GM23248 (cell line): ENCODE data around the gene ANKH. TPM values are rescaled to one million over a fixed set of nuclear protein-coding genes. Genes with fewer than 3 reads are reported as not detected.

Source experiments
- DNase-seq: peaks from one replicate; pipeline ENCODE4 v3.0.0-alpha.2; 2015
- H2AFZ ChIP-seq: fragments of 200-600 bp; sonication (generic); 2 replicates; pipeline ENCODE4 v1.6.1; 2016; ENCODE audit warnings: antibody characterized with exemption
- H3F3A ChIP-seq: fragments of 200-600 bp; sonication (generic); 2 replicates; pipeline ENCODE4 v1.6.1; 2016; ENCODE audit warnings: mild to moderate bottlenecking, antibody characterized with exemption, mixed run types; ENCODE audit not compliant: insufficient read depth
- H3K27ac ChIP-seq: fragments of 200-600 bp; sonication (generic); 2 replicates; pipeline ENCODE4 v1.5.1; 2016; ENCODE audit warnings: mild to moderate bottlenecking
- H3K27me3 ChIP-seq: fragments of 200-600 bp; sonication (generic); replicated peaks from 2 replicates; pipeline ENCODE4 v1.6.1; 2016; ENCODE audit warnings: mild to moderate bottlenecking; ENCODE audit not compliant: insufficient read depth
- H3K36me3 ChIP-seq: fragments of 200-600 bp; sonication (generic); 2 replicates; pipeline ENCODE4 v1.6.1; 2016; ENCODE audit warnings: low read depth, mild to moderate bottlenecking
- H3K4me1 ChIP-seq: fragments of 200-600 bp; sonication (generic); 2 replicates; pipeline ENCODE4 v1.6.1; 2016; ENCODE audit warnings: mild to moderate bottlenecking; ENCODE audit not compliant: insufficient read depth
- H3K4me2 ChIP-seq: fragments of 200-600 bp; sonication (generic); one replicate; pipeline ENCODE4 v1.6.1; 2016; ENCODE audit warnings: mild to moderate bottlenecking; ENCODE audit not compliant: unreplicated experiment
- H3K4me3 ChIP-seq: fragments of 200-600 bp; sonication (generic); 2 replicates; pipeline ENCODE4 v1.5.1; 2016; ENCODE audit warnings: mild to moderate bottlenecking
- H3K79me2 ChIP-seq: fragments of 200-600 bp; sonication (generic); 2 replicates; pipeline ENCODE4 v1.6.1; 2016; ENCODE audit warnings: mild to moderate bottlenecking; ENCODE audit not compliant: insufficient read depth
- H3K9ac ChIP-seq: fragments of 200-600 bp; sonication (generic); 2 replicates; pipeline ENCODE4 v1.6.1; 2016; ENCODE audit warnings: mild to moderate bottlenecking
- H3K9me2 ChIP-seq: fragments of 200-600 bp; sonication (generic); 2 replicates; pipeline ENCODE4 v1.6.1; 2016; ENCODE audit warnings: mixed run types, mild to moderate bottlenecking, moderate library complexity; ENCODE audit not compliant: insufficient read depth
- H3K9me3 ChIP-seq: fragments of 200-600 bp; sonication (generic); one replicate; pipeline ENCODE4 v1.6.1; 2017; ENCODE audit warnings: low read depth
- H4K20me1 ChIP-seq: fragments of 200-600 bp; sonication (generic); 2 replicates; pipeline ENCODE4 v1.6.0; 2016; ENCODE audit not compliant: insufficient read depth
- EZH2 ChIP-seq: fragments of 200-600 bp; sonication (generic); IDR thresholded peaks from 2 replicates; pipeline ENCODE4 v1.6.1; 2018; ENCODE audit warnings: antibody characterized with exemption, mild to moderate bottlenecking; ENCODE audit not compliant: insufficient read depth, poor library complexity, severe bottlenecking
- EZH2phosphoT487 ChIP-seq: fragments of 200-600 bp; sonication (generic); IDR thresholded peaks from 2 replicates; pipeline ENCODE4 v1.6.1; 2018; ENCODE audit warnings: antibody characterized with exemption, moderate library complexity, mild to moderate bottlenecking, low read depth; ENCODE audit not compliant: insufficient read depth
- WGBS, 2 experiments: methylation state at CpG; one replicate each; pipeline ENCODE4 v1.1.6; 2015 to 2017; ENCODE audit warnings: low lambda C conversion rate in 2 of 2, low coverage in 1 of 2; ENCODE audit errors: missing lambda C conversion rate in 2 of 2; 5-methylcytosine and 5-hydroxymethylcytosine counted together
- in situ Hi-C: fragments of 300-500 bp; cut with MboI; formaldehyde crosslinking; loops from 2 replicates; pipeline ENCODE4 v1.15.0; 2020
- polyA plus RNA-seq: library from polyadenylated mRNA; unstranded; fragments of >200 nt; fragmentation: Nextera tagmentation; extraction: Ambion mirVana; gene quantifications from 2 replicates; pipeline ENCODE4 v1.2.1, GENCODE V29; 2016
- total RNA-seq: library from RNA; depleted of rRNA; stranded (reverse); fragments of >200 nt; shearing (Covaris generic); gene quantifications from 2 replicates; pipeline ENCODE4 v1.2.3, GENCODE V29; 2014

Gene ANKH
- total and polyA plus RNA-seq, 2 experiments from 2014 or later = 45.9 to 47.6 TPM

DNA sequence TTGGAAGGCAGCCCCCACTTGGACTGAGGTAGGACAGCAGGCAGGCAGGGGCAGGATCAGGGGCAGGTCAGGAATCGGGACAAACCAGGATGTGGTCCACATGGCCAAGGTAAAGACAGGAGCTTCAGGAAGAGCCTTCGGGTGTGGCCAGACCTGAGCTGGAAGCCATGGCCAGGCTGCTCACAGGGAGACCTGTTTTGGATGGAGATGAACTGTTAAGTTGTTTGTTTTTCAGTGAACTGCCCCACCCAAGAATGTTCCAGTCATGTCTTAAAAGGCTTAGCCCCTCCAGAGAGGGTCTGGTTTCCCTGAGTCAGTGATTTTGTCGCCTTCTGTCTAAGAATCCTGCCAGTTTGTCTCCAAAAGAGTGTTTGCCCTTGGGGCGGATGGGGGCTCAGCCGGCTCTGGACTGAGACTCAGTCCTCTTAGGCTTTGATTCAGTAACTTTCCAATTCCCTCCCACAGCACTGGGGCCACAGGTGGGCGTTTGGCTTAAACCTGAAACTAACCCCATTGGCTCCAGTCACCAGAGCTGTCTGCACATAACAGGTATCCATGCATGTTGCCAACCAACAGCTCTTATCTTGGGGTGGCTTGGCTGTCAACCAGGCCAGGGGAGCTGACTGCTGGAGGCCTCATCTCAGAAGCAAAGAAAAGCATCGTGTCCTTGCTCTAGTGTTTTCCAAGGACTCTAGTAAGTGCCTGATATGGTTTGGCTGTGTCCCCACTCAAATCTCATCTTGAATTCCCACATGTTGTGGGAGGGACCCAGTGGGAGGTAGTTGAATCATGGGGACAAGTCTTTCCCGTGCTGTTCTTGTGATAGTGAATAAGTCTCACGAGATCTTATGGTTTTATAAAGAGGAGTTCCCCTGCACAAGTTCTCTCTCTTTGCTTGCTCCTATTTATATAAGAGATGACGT is 11.3 kb upstream of the ANKH start:
- TF ChIP-seq EZH2phosphoT487 (no peak), EZH2 (no peak)
- Histone ChIP-seq H2AFZ (no peak overlapping the region), H3K9ac (no peak overlapping the region), H3K4me1 (peaks cover 14% of the 10 kb centered on the region), H3K79me2 (no peaks in the 10 kb centered on the region), H3K4me2 (no peak overlapping the region), H3K9me3 (no peaks in the 10 kb centered on the region), H3K27ac (no peak overlapping the region), H3F3A (no peaks in the 10 kb centered on the region), H3K4me3 (no peak overlapping the region), H4K20me1 (no peaks in the 10 kb centered on the region), H3K9me2 (no peaks in the 10 kb centered on the region), H3K36me3 (no peaks in the 10 kb centered on the region), H3K27me3 (no peaks in the 10 kb centered on the region)
- WGBS, 2 experiments = 80 to 81% methylated on average over 10 of the region's 10 CpGs
- in situ Hi-C loops = loop anchor here (10.0 kb wide), 1 partner anchor 122 kb away; no protein-coding TSS in a partner anchor
- no peak for DNase-seq

DNA sequence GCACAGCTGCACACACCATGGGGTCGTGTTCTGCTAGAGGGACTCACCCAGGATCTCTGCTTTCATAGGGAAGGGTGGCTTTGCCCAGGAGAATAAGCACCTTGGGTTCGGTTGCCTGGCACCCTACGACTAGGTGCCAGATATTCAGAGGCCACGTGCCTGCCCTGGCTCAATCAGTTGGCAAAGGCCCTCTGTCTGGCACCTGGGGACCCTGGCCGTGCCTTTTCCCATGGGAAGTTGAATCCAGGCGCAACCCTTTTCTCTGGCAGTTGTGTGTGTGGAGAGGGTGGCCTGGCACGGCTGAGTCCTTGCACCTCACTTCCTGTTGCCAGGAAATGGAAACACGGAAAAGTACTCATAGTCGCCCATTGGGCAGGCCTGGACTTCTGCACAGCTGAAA is 10.2 kb upstream of the ANKH start:
- Histone ChIP-seq H3K79me2 (no peaks in the 10 kb centered on the region), H4K20me1 (no peaks in the 10 kb centered on the region), H3K9me3 (no peaks in the 10 kb centered on the region), H3K4me2 (no peak overlapping the region), H2AFZ (no peak overlapping the region), H3K4me1 (peaks cover 14% of the 10 kb centered on the region), H3K9me2 (no peaks in the 10 kb centered on the region), H3K27me3 (no peaks in the 10 kb centered on the region), H3F3A (no peaks in the 10 kb centered on the region), H3K9ac (no peak overlapping the region), H3K36me3 (no peaks in the 10 kb centered on the region), H3K4me3 (no peak overlapping the region), H3K27ac (no peak overlapping the region)
- WGBS, 2 experiments = 82 to 88% methylated on average over 9 of the region's 9 CpGs
- no peak for DNase-seq
- TF ChIP-seq EZH2phosphoT487 (no peak), EZH2 (no peak)
- in situ Hi-C loops = loop anchor here (10.0 kb wide), 1 partner anchor 123 kb away; no protein-coding TSS in a partner anchor

DNA sequence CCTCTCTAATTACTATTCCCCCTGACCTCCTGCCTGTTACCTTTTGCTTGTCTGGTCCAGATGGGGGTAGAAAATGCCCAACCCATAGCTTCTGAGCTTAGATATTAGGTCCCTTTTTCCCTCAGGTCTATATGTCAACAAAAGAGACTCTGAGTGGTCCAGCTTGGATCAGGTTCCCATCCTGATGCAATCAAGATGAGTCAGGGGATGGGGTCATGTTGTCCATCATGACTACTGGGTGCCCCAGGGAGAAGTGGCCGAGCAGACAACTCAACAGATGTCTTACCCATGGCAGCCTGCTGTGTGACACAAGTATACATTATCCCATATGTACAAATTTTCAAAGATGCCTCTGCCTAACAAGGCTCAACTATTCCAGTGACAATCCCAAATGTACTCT is 9.1 kb upstream of the ANKH start:
- TF ChIP-seq EZH2 = no peak
- no peak for TF ChIP-seq EZH2phosphoT487
- Histone ChIP-seq H3K27me3 (no peaks in the 10 kb centered on the region), H3F3A (no peaks in the 10 kb centered on the region), H3K79me2 (no peaks in the 10 kb centered on the region), H3K4me2 (no peak overlapping the region), H4K20me1 (no peaks in the 10 kb centered on the region), H3K27ac (no peak overlapping the region), H3K4me1 (peaks cover 14% of the 10 kb centered on the region), H3K4me3 (no peak overlapping the region), H2AFZ (no peak overlapping the region), H3K9me2 (no peaks in the 10 kb centered on the region), H3K9ac (no peak overlapping the region), H3K36me3 (no peaks in the 10 kb centered on the region), H3K9me3 (no peaks in the 10 kb centered on the region)
- 63 to 83% methylated on average over 1 of the region's 1 CpG for WGBS, 2 experiments
- in situ Hi-C loops = loop anchor here (10.0 kb wide), 1 partner anchor 124 kb away; no protein-coding TSS in a partner anchor
- peak; percentile 60 for DNase-seq

- no peaks in the 10 kb centered on the region for H3F3A ChIP-seq
- H3K4me2 ChIP-seq = peak overlapping the region; percentile 19
- no peaks in the 10 kb centered on the region for H3K36me3 ChIP-seq
- no peaks in the 10 kb centered on the region for H4K20me1 ChIP-seq
- H2AFZ ChIP-seq = no peak overlapping the region; the same call in 1 of the 2 replicates
- H3K27me3 ChIP-seq = no peaks in the 10 kb centered on the region
- H3K9ac ChIP-seq = no peak overlapping the region
- WGBS, 2 experiments = 66 to 70% methylated on average over 6 of the region's 6 CpGs
- in situ Hi-C loops = loop anchor here (10.0 kb wide), 1 partner anchor 125 kb away; no protein-coding TSS in a partner anchor
- DNase-seq = peak; percentile 59
- H3K9me2 ChIP-seq = no peaks in the 10 kb centered on the region
- no peak overlapping the region for H3K4me3 ChIP-seq
- no peaks in the 10 kb centered on the region for H3K79me2 ChIP-seq
- peaks cover 14% of the 10 kb centered on the region for H3K4me1 ChIP-seq
- H3K27ac ChIP-seq = no peak overlapping the region
- no peaks in the 10 kb centered on the region for H3K9me3 ChIP-seq
- TF ChIP-seq EZH2phosphoT487 (no peak), EZH2 (no peak)
These were observed 8.5 kb upstream of the ANKH start for GRCh38 chr5:14879937-14880589.
